Stimulated activated CD4-positive, alpha-beta T cell treated with anti-CD3 and anti-CD28 coated beads, Interleukin-4, amount 100 ng/mL, for 4 hours (primary cell): ENCODE data around the gene PTRH1.

ENCODE experiments used
- DNase-seq, 2 experiments: peaks; one replicate each; pipeline ENCODE4 v3.0.0-alpha.2; 2020

Gene PTRH1

GRCh38 chr9:127693143-127693542 is 22.3 kb downstream of the PTRH1 start:
- no peak for DNase-seq

- DNase-seq = no peak
Observed at GRCh38 chr9:127692071-127692470, 23.4 kb downstream of the PTRH1 start.

GRCh38 chr9:127690735-127691134 is 24.7 kb downstream of the PTRH1 start:
- DNase-seq = no peak

- DNase-seq = no peak
Observed at GRCh38 chr9:127689329-127690000, 26.0 kb downstream of the PTRH1 start.

DNA sequence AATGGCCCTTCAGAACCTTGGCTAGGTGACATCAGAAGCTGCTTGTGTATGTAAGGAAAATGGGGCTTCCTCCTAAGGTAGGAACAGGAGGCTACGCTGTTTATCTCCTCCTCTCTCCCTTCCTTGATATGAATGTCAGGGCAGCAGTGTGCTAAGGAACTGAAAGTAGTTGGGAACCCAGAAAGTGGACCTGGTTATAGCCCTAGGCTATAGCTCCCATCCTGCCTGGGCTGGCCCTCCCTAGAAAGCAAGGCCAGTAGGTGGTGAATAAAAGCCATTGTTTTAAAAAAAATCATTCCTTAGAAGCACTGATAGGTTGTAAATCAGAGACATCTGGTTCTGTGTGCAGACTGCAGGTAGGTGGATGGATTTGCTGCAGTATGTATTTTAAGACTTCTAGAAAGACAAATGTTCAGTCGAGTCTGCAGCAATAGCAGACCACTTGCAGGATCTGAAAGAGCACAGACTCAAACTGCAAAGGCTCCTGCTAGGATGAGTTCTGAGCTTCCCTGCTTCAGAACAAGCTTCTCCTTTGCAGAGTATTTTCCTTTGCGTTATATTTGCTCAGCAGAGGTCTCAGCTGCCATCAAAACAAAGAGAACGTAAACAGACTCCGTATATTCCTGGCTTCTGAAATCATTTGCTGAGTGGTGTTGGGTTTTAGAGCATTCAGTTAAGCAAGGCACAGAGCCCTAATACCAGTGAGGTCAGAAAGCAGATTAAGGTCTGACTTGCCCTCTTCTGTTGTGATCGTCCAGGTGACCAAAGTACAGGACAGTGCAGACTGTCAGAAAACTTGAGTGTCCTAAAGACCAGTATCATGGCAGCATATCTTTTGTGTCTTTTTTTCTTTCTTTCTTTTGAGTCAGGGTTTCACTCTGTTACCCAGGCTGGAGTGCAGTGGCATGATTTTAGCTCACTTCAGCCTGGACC is 28.7 kb downstream of the PTRH1 start:
- DNase-seq = no peak

GRCh38 chr9:127684576-127684975 is 30.9 kb downstream of the PTRH1 start:
- DNase-seq = no peak

DNA sequence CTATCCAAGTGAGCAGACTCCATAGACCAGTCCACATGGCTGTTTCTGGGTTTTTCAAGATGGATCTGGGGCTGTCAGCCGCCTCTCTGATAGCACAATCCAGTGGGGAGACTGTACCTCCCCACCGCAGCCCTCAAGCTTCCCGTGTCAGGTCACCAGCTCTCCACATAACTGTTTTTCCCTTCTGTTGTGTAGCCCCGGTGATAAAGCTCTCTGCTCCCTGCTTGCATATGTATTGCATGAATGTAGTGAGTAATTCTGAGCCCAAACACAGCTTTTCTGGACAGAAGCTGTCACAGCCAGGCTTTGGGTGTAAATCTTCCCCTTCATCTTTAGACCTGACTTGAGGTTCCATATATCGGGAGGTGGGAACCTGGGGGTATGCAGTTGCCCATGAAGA is 31.7 kb downstream of the PTRH1 start:
- no peak for DNase-seq

DNA sequence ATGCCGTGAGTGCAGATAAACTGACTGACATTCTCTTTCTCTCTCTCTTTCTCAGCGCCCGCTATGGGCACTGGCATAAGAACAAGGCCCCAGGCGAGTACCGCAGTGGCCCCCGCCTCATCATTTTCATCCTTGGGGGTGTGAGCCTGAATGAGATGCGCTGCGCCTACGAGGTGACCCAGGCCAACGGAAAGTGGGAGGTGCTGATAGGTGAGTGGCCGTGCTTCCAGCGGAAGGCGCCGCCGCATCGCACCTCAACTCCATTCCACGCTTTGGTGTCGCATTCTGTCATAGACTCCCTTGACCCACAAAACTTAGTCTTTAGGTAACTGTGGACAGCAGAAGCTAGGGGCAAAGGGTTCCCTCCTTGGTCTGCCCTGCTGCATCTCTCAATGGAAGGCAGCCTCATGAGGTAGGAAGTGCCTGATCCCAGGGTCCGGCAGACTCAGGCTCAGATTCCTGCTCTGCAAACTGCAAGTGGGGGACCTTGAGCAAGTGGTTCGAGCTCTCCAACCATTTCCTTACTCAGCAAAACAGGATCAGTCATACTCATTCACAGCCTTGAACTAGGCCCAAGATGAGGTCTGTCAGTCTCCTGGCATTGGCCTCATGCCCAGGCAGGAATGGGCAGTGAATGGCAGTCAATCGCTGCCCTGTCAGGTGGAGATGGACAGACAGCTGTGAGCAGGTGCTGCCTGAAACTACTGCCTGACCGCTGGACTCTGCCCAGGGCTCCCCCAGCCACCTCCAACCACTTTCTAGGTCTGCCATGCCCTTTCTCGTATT is 32.9 kb downstream of the PTRH1 start:
- no peak for DNase-seq

DNA sequence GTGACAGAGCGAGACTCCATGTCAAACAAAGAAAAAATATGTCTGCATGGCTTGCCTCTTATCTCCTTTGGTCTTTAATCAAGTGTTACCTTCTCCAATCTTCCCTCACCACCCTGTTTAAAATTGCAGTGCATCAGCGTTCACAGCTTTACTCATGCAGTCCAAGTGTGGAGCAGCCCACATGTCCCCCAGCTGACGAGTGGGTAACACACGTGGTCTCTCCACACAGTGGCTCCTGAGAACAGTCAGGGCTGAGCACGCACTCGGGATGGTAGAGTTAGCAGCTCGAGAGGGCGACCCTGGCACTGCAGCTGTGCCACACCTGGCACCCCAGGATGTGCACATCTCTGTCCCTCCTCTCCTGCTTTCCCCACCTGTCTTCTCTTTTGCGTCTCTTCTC is 34.6 kb downstream of the PTRH1 start:
- DNase-seq = no peak

GRCh38 chr9:127680226-127680625 is 35.2 kb downstream of the PTRH1 start:
- no peak for DNase-seq

DNA sequence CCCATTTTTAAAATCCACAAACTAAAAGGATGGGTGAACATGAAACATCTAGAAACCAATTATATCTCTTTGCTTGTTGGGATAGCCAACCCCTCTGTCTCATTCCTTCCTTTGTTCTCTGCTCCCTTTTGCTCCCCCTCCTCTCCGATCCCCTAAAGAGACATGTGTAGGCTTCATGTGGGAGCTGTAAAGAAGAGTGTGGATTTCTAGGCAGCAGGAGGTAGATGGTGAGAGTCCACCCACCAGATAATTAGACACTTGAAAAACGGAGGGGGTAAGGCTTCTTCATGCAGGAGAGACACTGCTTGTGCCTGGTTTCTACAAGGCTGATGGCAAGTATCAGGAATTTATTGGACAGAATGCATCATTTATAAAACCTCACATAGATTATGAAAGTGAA is 36.0 kb downstream of the PTRH1 start:
- no peak for DNase-seq

- no peak for DNase-seq
Observed at GRCh38 chr9:127676638-127677037, 38.8 kb downstream of the PTRH1 start.

- no peak for DNase-seq
Observed at GRCh38 chr9:127673234-127673633, 42.2 kb downstream of the PTRH1 start.

DNA sequence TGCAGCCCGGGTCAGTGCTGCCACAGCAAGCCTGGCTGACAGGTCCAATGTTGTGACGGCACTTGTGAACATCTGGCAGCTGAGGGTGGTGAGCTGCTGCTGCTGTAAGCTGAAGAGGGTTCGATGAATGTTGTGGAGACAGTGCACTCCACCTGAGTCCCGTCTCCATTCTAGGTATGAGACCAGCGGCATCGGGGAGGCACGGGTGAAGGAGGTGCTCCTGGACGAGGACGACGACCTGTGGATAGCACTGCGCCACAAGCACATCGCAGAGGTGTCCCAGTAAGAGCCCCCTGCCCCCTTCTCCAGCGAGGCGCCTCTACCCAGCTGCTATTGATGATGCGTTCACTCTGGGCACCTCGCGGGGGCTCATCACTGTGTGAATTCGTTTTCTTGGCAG is 47.6 kb downstream of the PTRH1 start:
- no peak for DNase-seq

GRCh38 chr9:127667127-127667844 is 48.2 kb downstream of the PTRH1 start:
- no peak for DNase-seq

DNA sequence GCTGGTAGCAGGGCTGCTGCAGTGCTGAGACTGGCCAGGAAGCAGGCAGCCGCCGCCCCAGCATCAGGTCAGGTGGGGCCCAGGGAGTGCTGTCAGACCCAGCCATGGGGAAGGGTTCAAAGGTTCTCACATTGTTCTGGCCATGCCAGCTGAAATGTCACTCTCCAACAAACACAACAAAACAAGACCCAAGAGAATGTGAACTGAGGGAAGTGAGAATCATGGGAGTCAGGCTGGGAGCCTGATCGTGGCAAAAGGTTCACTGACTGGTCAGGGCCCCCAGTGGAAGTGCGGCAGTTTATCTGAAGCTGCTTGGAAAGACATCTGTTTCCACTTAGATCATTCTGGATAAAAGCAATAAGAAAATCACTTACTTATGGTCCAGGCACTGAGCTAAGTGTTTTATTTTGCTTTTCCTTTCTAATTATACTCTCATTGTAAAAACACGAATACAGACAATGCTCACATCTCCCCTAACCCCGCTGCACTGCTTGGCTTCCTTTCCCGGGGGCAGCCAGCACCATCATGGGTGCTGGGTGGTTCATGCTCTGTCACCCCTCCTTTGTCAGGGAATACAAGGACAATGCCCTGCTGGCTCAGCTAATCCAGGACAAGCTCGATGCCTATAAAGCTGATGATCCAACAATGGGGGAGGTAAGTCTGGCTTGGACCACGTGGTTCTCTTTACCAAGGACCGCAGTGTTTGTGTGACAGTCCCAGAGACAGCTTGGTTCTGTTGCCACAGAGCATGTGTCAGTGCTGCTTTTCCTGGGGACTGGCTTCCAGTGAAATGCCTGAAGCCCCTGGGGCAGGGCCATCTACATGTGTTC is 50.6 kb downstream of the PTRH1 start:
- DNase-seq = no peak

DNA sequence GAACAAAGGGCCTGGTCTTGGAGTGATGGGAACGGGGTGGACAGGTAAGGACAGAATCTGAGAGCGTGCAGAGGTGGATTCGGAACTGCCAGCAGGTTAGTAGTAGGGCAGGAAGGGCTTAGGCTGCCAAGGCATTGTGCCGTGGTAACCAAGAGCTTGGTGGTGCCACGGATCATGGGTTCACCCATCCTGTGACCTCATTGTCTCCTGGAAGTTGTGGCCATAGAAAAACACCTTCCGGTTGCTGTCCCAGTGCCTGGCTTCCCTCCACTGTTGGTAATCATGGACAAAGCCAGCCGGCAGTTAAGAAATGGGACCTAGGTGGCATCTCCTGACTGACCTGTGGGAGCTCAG is 51.2 kb downstream of the PTRH1 start:
- DNase-seq = no peak
